Neuronal stem cell (in vitro differentiated cells): Measurements from ENCODE around the gene CFAP251.
A peak's percentile ranks its signal among the peaks of the same experiment; 100 is the strongest.

Experiments
- DNase-seq: peaks from one replicate; pipeline ENCODE4 v3.0.0-alpha.2; 2013; ENCODE audit warnings: low spot score
- H2AFZ ChIP-seq: one replicate; pipeline ENCODE4 v1.6.1; 2013; ENCODE audit warnings: mild to moderate bottlenecking, low read length, inconsistent platforms
- H2AK5ac ChIP-seq: 2 replicates; pipeline ENCODE4 v1.6.1; 2013; ENCODE audit warnings: low read depth, mild to moderate bottlenecking, inconsistent platforms, low read length, moderate library complexity, mixed read lengths
- H2BK120ac ChIP-seq: 2 replicates; pipeline ENCODE4 v1.6.1; 2013; ENCODE audit warnings: low read depth, mild to moderate bottlenecking, inconsistent platforms, low read length, moderate library complexity, mixed read lengths
- H2BK12ac ChIP-seq: one replicate; pipeline ENCODE4 v1.6.1; 2013; ENCODE audit warnings: low read length, inconsistent platforms
- H2BK15ac ChIP-seq: 2 replicates; pipeline ENCODE4 v1.6.1; 2013; ENCODE audit warnings: mild to moderate bottlenecking, low read length, inconsistent platforms, mixed read lengths
- H2BK5ac ChIP-seq: one replicate; pipeline ENCODE4 v1.6.1; 2013; ENCODE audit warnings: inconsistent platforms, mild to moderate bottlenecking, low read length, moderate library complexity
- H3K14ac ChIP-seq: one replicate; pipeline ENCODE4 v1.6.1; 2013; ENCODE audit warnings: low read length, inconsistent platforms
- H3K18ac ChIP-seq: 2 replicates; pipeline ENCODE4 v1.6.1; 2013; ENCODE audit warnings: low read length, inconsistent platforms
- H3K23ac ChIP-seq: 2 replicates; pipeline ENCODE4 v1.6.1; 2013; ENCODE audit warnings: low read depth, mild to moderate bottlenecking, mixed read lengths, low read length, inconsistent platforms; ENCODE audit not compliant: poor library complexity
- H3K27ac ChIP-seq: replicated peaks from 3 replicates; pipeline ENCODE4 v1.5.1; 2013; ENCODE audit warnings: low read length, inconsistent platforms
- H3K27me3 ChIP-seq, 3 experiments: 2 replicates each; pipeline ENCODE4 v1.6.1; 2013; ENCODE audit warnings: low read length in 3 of 3, mild to moderate bottlenecking in 2 of 3, inconsistent platforms in 1 of 3, low read depth in 1 of 3, mixed read lengths in 1 of 3, moderate library complexity in 1 of 3; ENCODE audit not compliant: control insufficient read depth in 3 of 3, insufficient read depth in 3 of 3
- H3K36me3 ChIP-seq, 2 donors: replicated peaks in 1 of 2; 2 replicates each; pipeline ENCODE4 v1.6.1; 2013; ENCODE audit warnings: low read length in 2 of 2; ENCODE audit not compliant: control insufficient read depth in 2 of 2, insufficient read depth in 2 of 2
- H3K4ac ChIP-seq: 2 replicates; pipeline ENCODE4 v1.6.1; 2013; ENCODE audit warnings: inconsistent platforms, mild to moderate bottlenecking, low read length, moderate library complexity
- H3K4me1 ChIP-seq, 2 donors: 1 replicate in 1 of 2; 2 replicates in 1 of 2; pipeline ENCODE4 v1.6.1; 2013; ENCODE audit warnings: low read length in 2 of 2, low read depth in 1 of 2; ENCODE audit not compliant: control insufficient read depth in 2 of 2, insufficient read depth in 1 of 2
- H3K4me2 ChIP-seq: one replicate; pipeline ENCODE4 v1.6.1; 2013; ENCODE audit warnings: mild to moderate bottlenecking, low read length, inconsistent platforms; ENCODE audit not compliant: insufficient read depth, poor library complexity, severe bottlenecking
- H3K4me3 ChIP-seq, 2 donors: 2 replicates each; pipeline ENCODE4 v1.5.1; 2013; ENCODE audit warnings: low read length in 2 of 2, mild to moderate bottlenecking in 2 of 2, inconsistent platforms in 1 of 2, moderate library complexity in 1 of 2
- H3K79me1 ChIP-seq: one replicate; pipeline ENCODE4 v1.6.1; 2013; ENCODE audit warnings: low read depth, mild to moderate bottlenecking, inconsistent platforms, low read length, moderate library complexity
- H3K9ac ChIP-seq: one replicate; pipeline ENCODE4 v1.6.1; 2013; ENCODE audit warnings: mild to moderate bottlenecking, low read depth, low read length, inconsistent platforms; ENCODE audit not compliant: poor library complexity
- H3K9me3 ChIP-seq, 2 donors: replicated peaks in 1 of 2; 2 replicates each; pipeline versions ENCODE3 to v1.6.1; 2013; ENCODE audit warnings: low read length in 2 of 2, mild to moderate bottlenecking in 2 of 2, inconsistent platforms in 1 of 2, low read depth in 1 of 2, mixed read lengths in 1 of 2, moderate library complexity in 1 of 2; ENCODE audit not compliant: control insufficient read depth in 2 of 2, insufficient read depth in 1 of 2
- H4K8ac ChIP-seq: one replicate; pipeline ENCODE4 v1.6.1; 2013; ENCODE audit warnings: low read depth, mild to moderate bottlenecking, inconsistent platforms, low read length, moderate library complexity
- H4K91ac ChIP-seq: one replicate; pipeline ENCODE4 v1.6.1; 2013; ENCODE audit warnings: low read length, low read depth, mild to moderate bottlenecking, inconsistent platforms; ENCODE audit not compliant: poor library complexity
- WGBS, 2 donors: extraction: QIAGEN DNeasy Blood & Tissue Kit; methylation state at CpG; one replicate each; pipeline ENCODE4 v1.1.7; 2013; ENCODE audit warnings: missing lambda C conversion rate in 2 of 2, mixed read lengths in 1 of 2; ENCODE audit not compliant: insufficient read length in 2 of 2, insufficient replicate concordance in 1 of 2; ENCODE audit errors: extremely low coverage in 2 of 2; 5-methylcytosine and 5-hydroxymethylcytosine counted together

Gene CFAP251

GRCh38 chr12:121989276-121990113 is 71.1 kb downstream of the CFAP251 start:
- Histone ChIP-seq H3K27me3 (peaks cover 0 to 3% (median 0%) of the 10 kb centered on the region in 3 experiments), H2BK12ac (peak overlapping the region; percentile 3), H2BK120ac (no peak overlapping the region), H3K9ac (no peak overlapping the region), H3K79me1 (peaks cover 2% of the 10 kb centered on the region), H3K36me3 (no peaks in the 10 kb centered on the region), H3K4me3 (no peak overlapping the region), H4K91ac (no peak overlapping the region), H3K27ac (no peak overlapping the region), H3K4ac (no peak overlapping the region), H3K23ac (no peak overlapping the region), H2AK5ac (peak overlapping the region; percentile 19), H3K4me1 (no peaks in the 10 kb centered on the region), H2AFZ (no peak overlapping the region), H3K18ac (peak overlapping the region; percentile 44), H4K8ac (no peak overlapping the region), H3K9me3 (peaks cover 0 to 4% of the 10 kb centered on the region in 2 donors), H2BK5ac (no peak overlapping the region), H2BK15ac (peak overlapping the region; percentile 9), H3K4me2 (no peak overlapping the region), H3K14ac (peak overlapping the region; percentile 71)
- no peak for DNase-seq
- no CpG with 5 or more reads among the region's 14 CpGs for WGBS, 2 donors

GRCh38 chr12:121990114-121990647 is 71.8 kb downstream of the CFAP251 start:
- Histone ChIP-seq H4K8ac (no peak overlapping the region), H2BK5ac (no peak overlapping the region), H3K27ac (no peak overlapping the region), H3K9me3 (peaks cover 0 to 2% of the 10 kb centered on the region in 2 donors), H3K36me3 (no peaks in the 10 kb centered on the region), H3K27me3 (no peaks in the 10 kb centered on the region), H3K14ac (no peak overlapping the region), H2AFZ (no peak overlapping the region), H3K23ac (no peak overlapping the region), H3K4me1 (no peaks in the 10 kb centered on the region), H3K4me2 (no peak overlapping the region), H2BK15ac (no peak overlapping the region), H2BK12ac (no peak overlapping the region), H2AK5ac (peak overlapping the region; percentile 19), H3K9ac (no peak overlapping the region), H2BK120ac (no peak overlapping the region), H3K4me3 (no peak overlapping the region), H4K91ac (no peak overlapping the region), H3K79me1 (peaks cover 2% of the 10 kb centered on the region), H3K18ac (peak overlapping the region; percentile 55), H3K4ac (no peak overlapping the region)
- DNase-seq = no peak
- WGBS, 2 donors = no CpG with 5 or more reads among the region's 6 CpGs

- H2AK5ac ChIP-seq = no peak overlapping the region
- no peak overlapping the region for H3K27ac ChIP-seq
Observed at GRCh38 chr12:121990692-121991603, 72.6 kb downstream of the CFAP251 start.

More at GRCh38 chr12:121990692-121991603, 72.6 kb downstream of the CFAP251 start:
- peaks cover 0 to 2% of the 10 kb centered on the region in 2 donors for H3K9me3 ChIP-seq
- WGBS, 2 donors = no CpG with 5 or more reads among the region's 10 CpGs
- H2AFZ ChIP-seq = no peak overlapping the region
- H2BK15ac ChIP-seq = no peak overlapping the region
- peaks cover 0 to 4% (median 0%) of the 10 kb centered on the region in 3 experiments for H3K27me3 ChIP-seq
- H2BK5ac ChIP-seq = no peak overlapping the region
- no peak overlapping the region for H3K18ac ChIP-seq
- H3K9ac ChIP-seq = no peak overlapping the region
- H2BK120ac ChIP-seq = no peak overlapping the region
- no peak overlapping the region for H3K4me2 ChIP-seq
- H2BK12ac ChIP-seq = no peak overlapping the region
- H3K4ac ChIP-seq = no peak overlapping the region
- H3K4me1 ChIP-seq = no peaks in the 10 kb centered on the region
- H3K23ac ChIP-seq = no peak overlapping the region
- no peaks in the 10 kb centered on the region for H3K36me3 ChIP-seq
- no peak overlapping the region for H4K8ac ChIP-seq
- no peak for DNase-seq
- no peak overlapping the region for H4K91ac ChIP-seq
- H3K79me1 ChIP-seq = peaks cover 2% of the 10 kb centered on the region
- H3K4me3 ChIP-seq = no peak overlapping the region
- H3K14ac ChIP-seq = no peak overlapping the region
